ENCODE measurements around the gene COMMD4.

Gene COMMD4

GRCh38 chr15:75356006-75356405 is 20.1 kb downstream of the COMMD4 start:
- no peak overlapping the region for H2BK15ac ChIP-seq (ENCODE audit: low read depth, poor library complexity, severe bottlenecking)
- no peak overlapping the region for H2BK12ac ChIP-seq (ENCODE audit: low read length in 2 of 2)
- H3K36me3 ChIP-seq (ENCODE audit: control insufficient read depth in 1 of 2, insufficient read depth in 2 of 2, low read depth in 1 of 2, low read length in 2 of 2), result peaks cover 52 to 74% of the 10 kb centered on the region in 2 experiments
- H3K4me1 ChIP-seq (ENCODE audit: control insufficient read depth, insufficient read depth, low read depth, low read length), result no peaks in the 10 kb centered on the region
- WGBS, result 95% methylated on average over 28 of the region's 28 CpGs
- H4K91ac ChIP-seq (ENCODE audit: low read length), result no peak overlapping the region
- no peak overlapping the region for H3K27ac ChIP-seq (ENCODE audit: low read length, poor library complexity, severe bottlenecking)
- no peak overlapping the region for H4K8ac ChIP-seq (ENCODE audit: low read length)
- H3K4ac ChIP-seq (ENCODE audit: low read depth in 1 of 2, low read length in 2 of 2), result no peak overlapping the region
- H3K27me3 ChIP-seq (ENCODE audit: control insufficient read depth in 1 of 2, insufficient read depth in 1 of 2, low read length in 2 of 2), result no peaks in the 10 kb centered on the region
- no peak overlapping the region for H3K4me3 ChIP-seq (ENCODE audit: insufficient read depth in 1 of 2, low read depth in 1 of 2, low read length in 2 of 2)
- no peak overlapping the region for H3K9ac ChIP-seq (ENCODE audit: low read length)
- no peak overlapping the region for H3K18ac ChIP-seq (ENCODE audit: low read depth in 1 of 2, low read length in 2 of 2)
- H2BK120ac ChIP-seq (ENCODE audit: low read depth, low read length), result no peak overlapping the region
- H3K23ac ChIP-seq (ENCODE audit: low read length in 2 of 2), result no peak overlapping the region
- no peak overlapping the region for H3K4me2 ChIP-seq (ENCODE audit: low read length, poor library complexity, severe bottlenecking)
- H3K79me1 ChIP-seq (replicated peaks; ENCODE audit: low read length, poor library complexity, severe bottlenecking), result no peaks in the 10 kb centered on the region
- H3K9me3 ChIP-seq (ENCODE audit: control insufficient read depth, low read length), result no peaks in the 10 kb centered on the region
- no peak overlapping the region for H2BK5ac ChIP-seq (ENCODE audit: low read depth, low read length, poor library complexity, severe bottlenecking)
- H2AK5ac ChIP-seq (ENCODE audit: low read length, severe bottlenecking), result no peak overlapping the region
- no peak overlapping the region for H2AFZ ChIP-seq (ENCODE audit: low read depth, low read length)
- no peak overlapping the region for H3K14ac ChIP-seq (ENCODE audit: low read length in 2 of 2)
- DNase-seq, result no peak

- H3K4me1 ChIP-seq (ENCODE audit: control insufficient read depth, insufficient read depth, low read depth, low read length), result no peaks in the 10 kb centered on the region
- H3K36me3 ChIP-seq (ENCODE audit: control insufficient read depth in 1 of 2, insufficient read depth in 2 of 2, low read depth in 1 of 2, low read length in 2 of 2), result peaks cover 57 to 79% of the 10 kb centered on the region in 2 experiments
- no peak overlapping the region for H2BK12ac ChIP-seq (ENCODE audit: low read length in 2 of 2)
- H3K4ac ChIP-seq (ENCODE audit: low read depth in 1 of 2, low read length in 2 of 2), result no peak overlapping the region
- no peaks in the 10 kb centered on the region for H3K27me3 ChIP-seq (ENCODE audit: control insufficient read depth in 1 of 2, insufficient read depth in 1 of 2, low read length in 2 of 2)
- no peak overlapping the region for H3K9ac ChIP-seq (ENCODE audit: low read length)
- no peak overlapping the region for H3K14ac ChIP-seq (ENCODE audit: low read length in 2 of 2)
- H4K91ac ChIP-seq (ENCODE audit: low read length), result no peak overlapping the region
- H3K79me1 ChIP-seq (replicated peaks; ENCODE audit: low read length, poor library complexity, severe bottlenecking), result peaks cover 3% of the 10 kb centered on the region
- H2BK15ac ChIP-seq (ENCODE audit: low read depth, poor library complexity, severe bottlenecking), result no peak overlapping the region
- no peak overlapping the region for H2AFZ ChIP-seq (ENCODE audit: low read depth, low read length)
- no peak overlapping the region for H3K27ac ChIP-seq (ENCODE audit: low read length, poor library complexity, severe bottlenecking)
- H3K23ac ChIP-seq (ENCODE audit: low read length in 2 of 2), result no peak overlapping the region
- H2BK120ac ChIP-seq (ENCODE audit: low read depth, low read length), result no peak overlapping the region
- H2AK5ac ChIP-seq (ENCODE audit: low read length, severe bottlenecking), result no peak overlapping the region
- H4K8ac ChIP-seq (ENCODE audit: low read length), result no peak overlapping the region
- H3K4me3 ChIP-seq (ENCODE audit: insufficient read depth in 1 of 2, low read depth in 1 of 2, low read length in 2 of 2), result no peak overlapping the region
- 94% methylated on average over 20 of the region's 20 CpGs for WGBS
- no peak overlapping the region for H3K4me2 ChIP-seq (ENCODE audit: low read length, poor library complexity, severe bottlenecking)
- no peak for DNase-seq
- H3K18ac ChIP-seq (ENCODE audit: low read depth in 1 of 2, low read length in 2 of 2), result no peak overlapping the region
- no peak overlapping the region for H2BK5ac ChIP-seq (ENCODE audit: low read depth, low read length, poor library complexity, severe bottlenecking)
- no peaks in the 10 kb centered on the region for H3K9me3 ChIP-seq (ENCODE audit: control insufficient read depth, low read length)
Measured at GRCh38 chr15:75356517-75356916, 20.7 kb downstream of the COMMD4 start.

DNA sequence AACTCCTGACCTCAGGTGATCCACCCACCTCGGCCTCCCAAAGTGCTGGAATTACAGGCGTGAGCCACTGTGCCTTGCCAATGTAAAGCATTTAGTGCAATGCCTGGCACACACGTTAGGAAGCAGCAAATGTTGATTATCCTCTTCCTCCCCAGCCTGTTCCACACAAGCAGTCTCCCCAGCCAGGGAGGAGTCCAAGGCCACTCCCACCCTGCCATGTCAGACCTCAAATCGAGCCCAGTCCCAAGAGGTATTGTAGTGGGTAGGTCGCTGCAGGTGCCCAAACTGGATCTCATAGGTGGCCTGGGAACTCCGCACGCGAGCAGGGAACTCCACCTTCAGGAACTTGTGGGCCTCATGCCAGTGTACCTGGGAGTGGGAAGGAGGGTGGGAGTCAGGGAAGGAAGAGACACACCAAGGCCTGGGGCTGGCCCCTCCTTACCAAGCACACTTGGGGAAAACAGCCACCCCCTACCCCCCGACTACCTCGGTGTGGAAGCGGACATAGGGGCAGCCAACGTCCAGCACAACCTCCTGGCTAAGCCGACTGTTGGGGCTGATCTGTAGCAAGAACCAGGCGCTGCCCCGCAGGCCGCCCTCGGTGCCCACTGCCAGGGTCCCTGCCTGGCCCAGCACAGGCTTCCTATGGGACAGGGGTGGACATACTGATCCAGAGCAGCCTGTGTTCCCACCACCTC is 22.3 kb downstream of the COMMD4 start:
- Histone ChIP-seq H3K9me3 (ENCODE audit: control insufficient read depth, low read length) (no peaks in the 10 kb centered on the region), H2AK5ac (ENCODE audit: low read length, severe bottlenecking) (no peak overlapping the region), H3K27me3 (ENCODE audit: control insufficient read depth in 1 of 2, insufficient read depth in 1 of 2, low read length in 2 of 2) (no peaks in the 10 kb centered on the region), H2AFZ (ENCODE audit: low read depth, low read length) (no peak overlapping the region), H2BK15ac (ENCODE audit: low read depth, poor library complexity, severe bottlenecking) (no peak overlapping the region), H3K27ac (ENCODE audit: low read length, poor library complexity, severe bottlenecking) (no peak overlapping the region), H3K4me3 (ENCODE audit: insufficient read depth in 1 of 2, low read depth in 1 of 2, low read length in 2 of 2) (no peak overlapping the region), H3K36me3 (ENCODE audit: control insufficient read depth in 1 of 2, insufficient read depth in 2 of 2, low read depth in 1 of 2, low read length in 2 of 2) (peaks cover 72 to 87% of the 10 kb centered on the region in 2 experiments), H3K79me1 (replicated peaks; ENCODE audit: low read length, poor library complexity, severe bottlenecking) (peaks cover 9% of the 10 kb centered on the region), H3K4me1 (ENCODE audit: control insufficient read depth, insufficient read depth, low read depth, low read length) (no peaks in the 10 kb centered on the region), H3K18ac (ENCODE audit: low read depth in 1 of 2, low read length in 2 of 2) (no peak overlapping the region), H2BK12ac (ENCODE audit: low read length in 2 of 2) (no peak overlapping the region), H4K91ac (ENCODE audit: low read length) (no peak overlapping the region), H4K8ac (ENCODE audit: low read length) (no peak overlapping the region), H3K23ac (ENCODE audit: low read length in 2 of 2) (no peak overlapping the region), H2BK5ac (ENCODE audit: low read depth, low read length, poor library complexity, severe bottlenecking) (no peak overlapping the region), H3K14ac (ENCODE audit: low read length in 2 of 2) (no peak overlapping the region), H3K4ac (ENCODE audit: low read depth in 1 of 2, low read length in 2 of 2) (no peak overlapping the region), H2BK120ac (ENCODE audit: low read depth, low read length) (no peak overlapping the region), H3K4me2 (ENCODE audit: low read length, poor library complexity, severe bottlenecking) (no peak overlapping the region), H3K9ac (ENCODE audit: low read length) (no peak overlapping the region)
- 98% methylated on average over 13 of the region's 17 CpGs for WGBS
- no peak for DNase-seq

DNA sequence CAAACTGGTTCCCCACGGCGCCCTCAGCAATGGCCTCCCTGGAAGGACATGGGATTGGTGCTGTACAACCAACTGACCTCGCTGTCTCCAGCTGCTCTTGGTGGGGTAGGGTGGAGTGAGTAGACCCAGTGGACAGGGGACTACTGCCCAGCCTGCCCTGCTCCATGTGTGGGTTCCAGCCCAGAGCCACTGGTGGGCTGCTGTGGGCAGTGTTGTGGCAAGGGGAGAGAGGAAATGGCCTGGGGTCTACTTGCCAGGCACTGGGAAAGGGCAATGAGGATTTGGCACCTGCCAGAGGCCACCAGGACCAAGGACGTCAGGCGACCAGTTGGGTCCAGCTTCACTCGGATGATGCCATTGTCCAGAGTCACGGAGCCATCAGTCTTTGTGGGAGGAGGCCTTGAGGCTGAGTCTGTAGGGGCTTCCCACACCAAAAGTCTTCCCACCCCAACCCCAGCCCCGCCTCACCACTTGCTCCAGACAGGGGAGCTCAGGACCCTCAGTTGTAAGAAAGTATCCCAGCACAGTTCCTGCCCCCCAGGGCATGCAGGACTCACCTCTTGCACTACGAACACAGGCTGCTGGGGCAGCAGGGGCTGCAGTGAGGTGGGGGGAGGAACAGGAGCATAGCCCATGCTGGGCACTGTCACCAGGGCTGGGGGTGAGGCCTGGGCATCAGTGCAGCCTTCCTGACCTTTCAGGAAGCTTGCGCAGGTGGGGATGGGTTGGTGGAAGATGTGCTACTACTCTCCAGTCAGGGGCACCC is 23.1 kb downstream of the COMMD4 start:
- Histone ChIP-seq H3K18ac (ENCODE audit: low read depth in 1 of 2, low read length in 2 of 2) (no peak overlapping the region), H3K79me1 (replicated peaks; ENCODE audit: low read length, poor library complexity, severe bottlenecking) (peaks cover 12% of the 10 kb centered on the region), H3K9ac (ENCODE audit: low read length) (no peak overlapping the region), H3K27ac (ENCODE audit: low read length, poor library complexity, severe bottlenecking) (no peak overlapping the region), H3K4me3 (ENCODE audit: insufficient read depth in 1 of 2, low read depth in 1 of 2, low read length in 2 of 2) (no peak overlapping the region), H2AK5ac (ENCODE audit: low read length, severe bottlenecking) (no peak overlapping the region), H2BK5ac (ENCODE audit: low read depth, low read length, poor library complexity, severe bottlenecking) (no peak overlapping the region), H2BK12ac (ENCODE audit: low read length in 2 of 2) (no peak overlapping the region), H4K91ac (ENCODE audit: low read length) (no peak overlapping the region), H3K36me3 (ENCODE audit: control insufficient read depth in 1 of 2, insufficient read depth in 2 of 2, low read depth in 1 of 2, low read length in 2 of 2) (peaks cover 77 to 87% of the 10 kb centered on the region in 2 experiments), H3K4ac (ENCODE audit: low read depth in 1 of 2, low read length in 2 of 2) (no peak overlapping the region), H4K8ac (ENCODE audit: low read length) (no peak overlapping the region), H2BK120ac (ENCODE audit: low read depth, low read length) (no peak overlapping the region), H3K4me1 (ENCODE audit: control insufficient read depth, insufficient read depth, low read depth, low read length) (no peaks in the 10 kb centered on the region), H3K27me3 (ENCODE audit: control insufficient read depth in 1 of 2, insufficient read depth in 1 of 2, low read length in 2 of 2) (no peaks in the 10 kb centered on the region), H3K23ac (ENCODE audit: low read length in 2 of 2) (no peak overlapping the region), H2BK15ac (ENCODE audit: low read depth, poor library complexity, severe bottlenecking) (no peak overlapping the region), H3K9me3 (ENCODE audit: control insufficient read depth, low read length) (no peaks in the 10 kb centered on the region), H3K14ac (ENCODE audit: low read length in 2 of 2) (no peak overlapping the region), H2AFZ (ENCODE audit: low read depth, low read length) (no peak overlapping the region), H3K4me2 (ENCODE audit: low read length, poor library complexity, severe bottlenecking) (no peak overlapping the region)
- DNase-seq, result no peak
- over 99% methylated on average over 7 of the region's 10 CpGs for WGBS

Measured in mesenchymal stem cell (in vitro differentiated cells and primary cell).